Body of pancreas (tissue), 4 donors: ENCODE data around the gene DNAJC10. TPM values are rescaled to one million over a fixed set of nuclear protein-coding genes. Genes with fewer than 3 reads are reported as not detected.

Experiments used
- ATAC-seq: fragments of 150-250 bp; one replicate; pipeline ENCODE4 v1.9.1; 2016
- DNase-seq, 4 donors: peaks; one replicate each; pipeline ENCODE4 v3.0.0-alpha.2; 2019
- H3K27ac ChIP-seq, 4 donors: fragments of 200-600 bp; sonication (generic); 1 replicate in 3 of 4; 2 replicates in 1 of 4; pipeline versions ENCODE4 v1.5.1 to v1.6.1; 2016 to 2019; ENCODE audit warnings: mild to moderate bottlenecking in 1 of 4, mixed read lengths in 1 of 4, moderate library complexity in 1 of 4
- H3K27me3 ChIP-seq, 2 donors: fragments of 200-600 bp; sonication (generic); one replicate each; pipeline ENCODE4 v1.6.0; 2016; ENCODE audit warnings: mild to moderate bottlenecking in 1 of 2
- H3K36me3 ChIP-seq, 2 donors: fragments of 200-600 bp; sonication (generic); replicated peaks in 1 of 2; 2 replicates each; pipeline ENCODE4 v1.5.1; 2016; ENCODE audit warnings: low read depth in 2 of 2; ENCODE audit not compliant: insufficient read depth in 1 of 2
- H3K4me1 ChIP-seq: fragments of 200-600 bp; sonication (generic); one replicate; pipeline ENCODE4 v1.6.0; 2016
- H3K4me3 ChIP-seq, 2 donors: fragments of 200-600 bp; sonication (generic); 1 replicate in 1 of 2; 2 replicates in 1 of 2; pipeline ENCODE4 v1.5.1; 2016 to 2019
- H3K9me3 ChIP-seq, 3 donors: fragments of 200-600 bp; sonication (generic); 1 replicate in 2 of 3; 2 replicates in 1 of 3; pipeline ENCODE4 v1.5.1; 2016
- CTCF ChIP-seq, 7 experiments: fragments of 450-650 bp in 4 of 7; fragments of 200-600 bp in 3 of 7; sonication (generic) in 3 of 7; IDR thresholded peaks; one replicate each; pipeline ENCODE4 v1.5.1; 2016 to 2019; ENCODE audit warnings: antibody characterized with exemption in 7 of 7
- POLR2A ChIP-seq, 3 donors: fragments of 450-650 bp; IDR thresholded peaks; one replicate each; pipeline ENCODE4 v1.6.1; 2016; ENCODE audit warnings: antibody characterized with exemption in 3 of 3, mild to moderate bottlenecking in 2 of 3
- WGBS, 2 donors: methylation state at CpG; one replicate each; pipeline ENCODE4 v1.1.5; 2017; 5-methylcytosine and 5-hydroxymethylcytosine counted together
- intact Hi-C: fragments of 100-400 bp; cut with DNase I; formaldehyde crosslinking; loops from one replicate; pipeline ENCODE4 v1.15.1; 2023
- total RNA-seq, 2 donors: library from RNA; depleted of rRNA; stranded (reverse); fragments of >200 nt; gene quantifications; one replicate each; pipeline ENCODE4 v1.1.0, GENCODE V29; 2016

DNAJC10 gene
- total RNA-seq, 2 donors from 2014 or later = 51.6 to 86.0 TPM

- no peak overlapping the region for H3K4me3 ChIP-seq
- TF ChIP-seq POLR2A (IDR thresholded peaks at IDR 0.05) (no peak), CTCF (IDR thresholded peaks at IDR 0.05) (no peak)
- intact Hi-C loops = no loop called here
- no peak overlapping the region for H3K27ac ChIP-seq
- no peaks in the 10 kb centered on the region for H3K27me3 ChIP-seq
- DNase-seq = no peak
- peaks cover 21% of the 10 kb centered on the region for H3K4me1 ChIP-seq
- no peak for ATAC-seq
- H3K36me3 ChIP-seq = no peaks in the 10 kb centered on the region
- H3K9me3 ChIP-seq = no peaks in the 10 kb centered on the region
These were observed 2.5 kb upstream of the DNAJC10 start for GRCh38 chr2:182713601-182714000.

GRCh38 chr2:182715121-182715891, 751 bp upstream of the DNAJC10 start:
- peaks cover 21% of the 10 kb centered on the region for H3K4me1 ChIP-seq
- intact Hi-C loops = no loop called here
- 0 to 1% methylated on average over 9 of the region's 9 CpGs for WGBS, 2 donors
- TF ChIP-seq CTCF (IDR thresholded peaks at IDR 0.05) = peak in 3 of 7 experiments; percentile 19 to 24 (median 21)
- no peak for TF ChIP-seq POLR2A (IDR thresholded peaks at IDR 0.05)
- no peak for DNase-seq
- H3K9me3 ChIP-seq = no peaks in the 10 kb centered on the region
- no peaks in the 10 kb centered on the region for H3K27me3 ChIP-seq
- peak; percentile 64 for ATAC-seq
- H3K27ac ChIP-seq = peak overlapping the region; percentile 73 to 93 (median 80)
- peak overlapping the region; percentile 91 to 99 for H3K4me3 ChIP-seq
- H3K36me3 ChIP-seq = no peaks in the 10 kb centered on the region

GRCh38 chr2:182716650-182716979, 558 bp downstream of the DNAJC10 start:
- peak; percentile 24 for ATAC-seq
- peak; percentile 19 to 53 (median 36) for DNase-seq
- Histone ChIP-seq H3K27me3 (no peaks in the 10 kb centered on the region), H3K4me3 (peak overlapping the region; percentile 91 to 99), H3K4me1 (peaks cover 21% of the 10 kb centered on the region), H3K9me3 (no peaks in the 10 kb centered on the region), H3K27ac (peak overlapping the region; percentile 73 to 93 (median 80)), H3K36me3 (no peaks in the 10 kb centered on the region)
- TF ChIP-seq CTCF (IDR thresholded peaks at IDR 0.05) (no peak), POLR2A (IDR thresholded peaks at IDR 0.05) (no peak)
- WGBS, 2 donors = 0 to 1% methylated on average over 12 of the region's 12 CpGs
- intact Hi-C loops = no loop called here

GRCh38 chr2:182717416-182717815, 1.4 kb downstream of the DNAJC10 start:
- no peak for ATAC-seq
- DNase-seq = no peak
- H3K9me3 ChIP-seq = no peaks in the 10 kb centered on the region
- peaks cover 21% of the 10 kb centered on the region for H3K4me1 ChIP-seq
- no peak overlapping the region for H3K4me3 ChIP-seq
- no peak for TF ChIP-seq POLR2A (IDR thresholded peaks at IDR 0.05)
- TF ChIP-seq CTCF (IDR thresholded peaks at IDR 0.05) = no peak
- intact Hi-C loops = no loop called here
- peak overlapping the region in 1 of 4 donors; percentile 93 for H3K27ac ChIP-seq
- WGBS, 2 donors = 4 to 8% methylated on average over 2 of the region's 2 CpGs
- no peaks in the 10 kb centered on the region for H3K36me3 ChIP-seq
- no peaks in the 10 kb centered on the region for H3K27me3 ChIP-seq

- Histone ChIP-seq H3K27ac (no peak overlapping the region), H3K4me3 (no peak overlapping the region), H3K36me3 (no peaks in the 10 kb centered on the region), H3K27me3 (no peaks in the 10 kb centered on the region), H3K9me3 (no peaks in the 10 kb centered on the region), H3K4me1 (peaks cover 21% of the 10 kb centered on the region)
- TF ChIP-seq CTCF (IDR thresholded peaks at IDR 0.05) = no peak
- intact Hi-C loops = no loop called here
- ATAC-seq (no peak), DNase-seq (no peak)
These were observed 1.8 kb downstream of the DNAJC10 start for GRCh38 chr2:182717816-182718215.
